Cardiac septum (tissue), 1 donor: Measurements from ENCODE around the gene OTOP3. TPM values are rescaled to one million over a fixed set of nuclear protein-coding genes. Genes with fewer than 3 reads are reported as not detected.

Experiments
- total RNA-seq: library from RNA; stranded (reverse); fragmentation: NEBNext Ultra II Directional; extraction: Animal tissue kit (Norgen Biotek cat#: 25700); gene quantifications from one replicate; pipeline ENCODE4 v1.2.1, GENCODE V29; 2021
- donor health status: DM: no; HTN: no; CAD: no.

Gene OTOP3
- total RNA-seq, 1 donor from 2014 or later, result not detected

Other genes starting within 250 kb of the OTOP3 start
- gene CD300LF, start 223.0 kb upstream of the OTOP3 start, total RNA-seq, result 0.46 TPM
- gene RAB37, start 198.6 kb upstream of the OTOP3 start, total RNA-seq, result 0.94 TPM
- gene NHERF1, start 187.3 kb upstream of the OTOP3 start, total RNA-seq, result 10.1 TPM
- gene NAT9, start 159.6 kb upstream of the OTOP3 start, total RNA-seq, result 27.6 TPM
- 0.70 TPM for gene GRIN2C, start 76.0 kb upstream of the OTOP3 start, total RNA-seq
- gene FDXR, start 62.9 kb upstream of the OTOP3 start, total RNA-seq, result 3.9 TPM
- gene FADS6, start 42.3 kb upstream of the OTOP3 start, total RNA-seq, result not detected
- not detected for gene USH1G, start 12.6 kb upstream of the OTOP3 start, total RNA-seq
- gene OTOP2, start 11.6 kb upstream of the OTOP3 start, total RNA-seq, result not detected
- 9.0 TPM for gene HID1, start 36.9 kb downstream of the OTOP3 start, total RNA-seq
- 20.1 TPM for gene CDR2L, start 51.7 kb downstream of the OTOP3 start, total RNA-seq
- 39.3 TPM for gene MRPL58, start 76.8 kb downstream of the OTOP3 start, total RNA-seq
- gene ATP5PD, start 111.1 kb downstream of the OTOP3 start, total RNA-seq, result 616 TPM
- gene KCTD2, start 111.3 kb downstream of the OTOP3 start, total RNA-seq, result 43.2 TPM
- 22.7 TPM for gene SLC16A5, start 152.1 kb downstream of the OTOP3 start, total RNA-seq
- 8.0 TPM for gene ARMC7, start 174.1 kb downstream of the OTOP3 start, total RNA-seq
- gene NT5C, start 195.8 kb downstream of the OTOP3 start, total RNA-seq, result 27.7 TPM
- 15.2 TPM for gene JPT1, start 218.6 kb downstream of the OTOP3 start, total RNA-seq
- 214 TPM for gene SUMO2, start 247.1 kb downstream of the OTOP3 start, total RNA-seq